ENCODE results near the gene DNASE2B.
"Not testable (repeated sequence)": the region's sequence is repeated elsewhere in the genome, so short reads cannot be mapped to it uniquely, and the experiment has no call there.

DNASE2B gene

DNA sequence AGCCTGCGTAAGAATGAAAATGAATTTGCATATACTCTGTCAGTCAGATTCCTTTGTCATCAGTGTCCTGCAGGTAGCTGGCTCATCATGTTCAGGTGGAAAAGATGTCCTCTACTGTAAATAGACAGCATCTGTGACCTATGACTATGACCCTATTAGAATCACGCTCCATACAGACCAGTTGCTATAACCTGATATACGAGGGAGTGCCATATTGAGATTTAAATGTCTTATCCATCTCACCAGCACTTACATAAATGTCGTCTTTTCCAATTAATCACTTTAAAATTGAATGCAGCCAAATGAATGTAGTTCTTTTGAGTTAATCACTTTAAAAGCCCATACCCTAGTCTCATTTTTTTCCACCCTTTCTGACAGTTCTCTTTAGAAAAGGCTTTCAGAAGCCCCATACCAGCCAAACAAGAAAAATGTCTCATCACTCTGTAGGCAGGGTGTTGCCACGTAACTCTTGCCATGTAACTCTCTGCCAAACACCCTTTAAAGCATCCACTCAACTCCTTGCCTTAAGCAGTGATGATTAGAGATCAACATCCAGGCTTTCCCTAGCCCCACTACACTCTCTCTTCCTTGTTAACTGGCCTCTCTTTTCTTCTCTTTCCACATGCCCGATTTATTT, 26.3 kb downstream of the DNASE2B start:
- DNase-seq, result no peak

DNA sequence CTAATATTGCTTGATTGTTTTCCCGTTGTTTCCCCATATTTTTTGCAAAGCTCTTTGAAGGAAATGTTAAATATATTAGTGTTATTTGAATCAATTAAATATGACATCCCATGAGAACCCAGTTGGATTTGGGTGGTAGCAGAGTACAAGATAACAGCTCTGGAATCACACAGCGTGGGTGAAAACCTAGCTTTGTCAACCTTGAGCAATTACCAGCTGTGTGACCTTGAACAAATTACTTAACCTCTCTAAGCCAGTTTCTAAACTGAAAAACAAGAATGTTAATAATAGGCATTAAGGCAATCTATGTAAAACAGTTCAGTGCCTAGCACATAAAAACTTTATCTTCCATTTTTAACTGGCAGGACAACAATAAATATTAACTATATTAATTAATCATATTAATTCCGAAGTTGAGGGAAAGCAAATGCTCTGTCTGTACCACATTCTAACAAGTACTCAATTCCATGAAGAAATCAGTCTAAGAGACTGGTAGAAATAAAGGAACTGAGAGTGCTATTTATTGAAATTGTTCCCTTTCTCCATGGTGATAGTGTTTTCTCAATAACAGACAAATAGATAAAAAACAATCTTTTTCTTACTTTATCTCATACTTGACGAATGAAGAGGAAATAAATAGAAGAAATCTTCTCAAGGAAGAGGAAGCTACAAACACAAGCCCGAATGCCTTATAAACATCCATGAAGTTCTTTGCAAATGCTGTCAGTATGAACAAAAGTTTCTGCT, 27.0 kb downstream of the DNASE2B start:
- DNase-seq, result no peak

DNA sequence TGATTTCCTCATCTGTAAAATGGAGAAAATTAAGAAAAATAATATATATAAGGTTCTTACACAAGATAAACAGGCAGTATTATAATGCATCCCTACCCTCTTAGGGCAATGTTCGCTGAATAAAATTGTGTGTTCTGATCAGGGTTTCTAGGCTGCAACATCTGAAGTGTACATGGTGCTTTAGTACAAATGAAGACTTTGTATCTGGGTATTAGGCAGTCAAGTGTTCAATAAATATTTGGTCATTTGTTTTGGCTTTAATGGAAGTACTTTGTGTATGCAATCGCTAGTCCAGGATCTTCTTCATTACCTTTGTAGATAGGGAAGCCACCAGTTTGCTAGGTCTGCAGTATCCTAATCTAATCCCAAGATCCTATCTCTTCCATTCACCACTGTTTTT, 28.1 kb downstream of the DNASE2B start:
- no peak for DNase-seq

DNA sequence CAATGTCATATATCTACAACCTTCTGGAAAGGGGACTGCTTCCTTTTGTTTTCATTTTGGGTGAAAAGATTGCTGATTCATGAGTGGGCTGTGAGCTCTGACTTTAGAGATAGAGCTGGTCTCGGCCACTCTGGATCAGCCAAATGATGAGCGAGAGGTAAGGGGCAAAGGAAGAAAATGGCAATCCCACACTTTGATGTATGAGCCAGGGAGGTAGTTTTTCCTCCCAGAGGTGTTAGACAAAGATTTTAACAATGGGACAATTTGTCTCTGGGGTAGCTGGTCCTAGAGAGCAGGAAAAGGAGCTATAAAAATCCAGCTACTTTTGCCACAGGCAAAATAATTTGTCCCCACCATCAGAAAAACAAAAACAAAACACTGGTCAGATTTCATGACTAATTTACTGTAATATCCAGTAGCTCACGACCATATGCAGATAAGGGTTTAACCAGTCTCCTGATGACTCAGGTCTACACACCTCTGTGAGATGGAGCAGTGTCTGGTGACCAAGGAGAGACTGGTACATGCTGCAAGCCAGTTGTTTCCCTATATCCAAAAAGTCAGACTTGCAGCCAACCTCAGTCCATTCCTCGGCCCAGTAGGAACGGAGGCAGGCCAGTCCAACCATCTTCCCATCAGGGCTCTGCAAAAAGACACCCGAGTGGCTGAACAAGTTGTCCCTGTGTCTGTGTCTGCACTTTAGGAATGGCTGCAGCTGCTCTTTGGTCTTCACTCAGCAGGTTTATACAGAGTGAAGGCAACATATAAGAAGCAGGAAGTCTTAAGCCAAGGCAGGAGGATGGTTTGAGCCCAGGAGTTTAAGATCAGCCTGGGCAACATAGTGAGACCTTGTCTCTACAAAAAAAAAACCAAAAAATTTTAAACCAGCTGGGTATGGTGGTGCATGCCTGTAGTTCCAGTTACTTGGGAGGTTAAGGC, 29.2 kb downstream of the DNASE2B start:
- DNase-seq, result no peak

DNA sequence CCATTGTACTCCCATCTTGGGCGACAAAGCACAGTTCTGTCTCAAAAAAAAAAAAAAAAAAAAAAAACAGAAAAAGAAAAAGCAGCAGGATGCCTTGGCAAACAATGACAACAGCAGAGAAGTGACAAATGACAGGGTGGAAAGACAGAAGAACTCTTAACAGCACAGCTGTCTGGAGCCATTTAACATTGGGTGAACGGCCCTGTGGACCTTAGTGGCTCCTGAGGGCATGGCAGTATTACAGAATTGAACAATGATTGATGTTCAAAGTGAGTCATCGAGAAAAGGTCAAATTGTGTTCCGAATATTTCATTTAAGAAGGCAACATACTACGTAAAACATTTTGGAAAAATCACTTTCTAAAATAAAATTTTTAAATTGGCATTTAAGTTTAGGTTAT, 30.0 kb downstream of the DNASE2B start:
- DNase-seq, result no peak

DNA sequence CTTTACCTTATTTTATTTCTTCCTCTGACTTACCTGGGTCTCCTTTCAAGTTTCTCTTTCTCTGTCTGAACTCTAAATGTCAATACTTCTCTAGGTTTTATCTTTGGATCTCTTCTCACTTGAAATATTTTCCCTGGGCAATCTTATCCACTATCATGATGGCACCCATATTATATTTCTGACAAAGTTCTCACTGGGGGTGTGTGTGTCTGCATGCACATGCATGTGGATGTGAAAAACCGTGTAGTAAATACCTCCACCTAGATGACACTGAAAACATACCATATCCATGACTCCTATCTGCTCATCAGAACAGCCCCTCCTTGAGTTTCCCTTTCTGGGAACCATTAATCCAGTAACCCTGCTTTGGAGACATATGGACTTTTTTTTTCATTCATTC, 30.9 kb downstream of the DNASE2B start:
- no peak for DNase-seq

DNA sequence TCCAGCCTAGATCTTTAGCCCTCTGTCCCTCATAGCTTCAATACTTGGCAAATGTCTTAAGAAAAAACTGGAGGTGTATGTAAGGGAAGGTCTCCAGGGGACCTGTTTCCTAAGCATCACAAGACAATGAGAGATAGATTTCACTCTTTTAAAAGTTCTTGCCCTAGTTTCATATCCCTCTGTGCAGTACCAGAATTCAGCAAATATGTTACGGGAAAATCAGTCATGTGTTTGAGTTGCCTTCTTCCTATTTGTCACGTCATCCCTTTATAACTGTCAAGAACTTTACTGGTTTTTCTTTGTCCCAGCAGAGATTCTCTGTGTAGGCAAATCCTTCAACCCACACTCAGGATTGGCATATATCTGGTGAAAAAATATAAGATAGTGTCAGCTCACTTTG, 32.3 kb downstream of the DNASE2B start:
- DNase-seq, result no peak

DNA sequence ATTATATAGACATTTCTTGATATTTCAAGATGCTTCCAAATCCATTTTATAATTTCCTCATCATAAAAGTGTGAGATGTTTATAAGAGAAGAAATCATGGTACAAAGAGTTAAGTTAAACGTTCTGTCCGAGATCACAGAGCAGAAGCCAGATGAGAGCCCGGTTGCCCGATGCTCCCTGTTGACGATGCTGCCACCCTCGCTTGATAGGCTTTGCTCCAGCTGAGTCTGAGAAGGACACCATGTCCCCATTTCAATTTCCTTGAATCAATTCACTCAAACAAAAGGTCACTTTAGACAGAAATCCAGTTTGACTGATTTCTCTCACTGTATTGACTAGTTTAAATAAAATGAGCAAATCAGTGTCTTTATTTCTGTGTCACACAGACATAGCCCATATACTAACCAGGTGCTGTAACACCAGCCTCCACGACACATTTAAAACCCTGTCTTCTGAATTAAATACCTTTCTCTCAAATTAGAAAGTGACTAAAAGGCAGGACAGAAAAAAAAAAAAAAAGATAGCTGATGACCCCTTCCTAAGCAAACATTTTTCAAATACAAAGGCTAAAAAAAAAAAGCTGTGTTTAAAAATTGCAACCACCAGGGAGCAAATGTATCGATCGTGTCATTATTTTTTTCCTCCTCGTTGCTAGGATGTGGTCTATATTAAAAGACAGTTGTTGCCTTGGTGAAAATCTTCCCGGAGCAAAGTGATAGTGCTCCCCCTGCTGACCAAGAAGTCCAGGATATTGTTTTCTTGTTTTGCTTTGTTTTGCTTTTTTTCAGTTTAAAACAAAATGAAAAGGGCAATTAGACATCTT, 35.2 kb downstream of the DNASE2B start:
- no peak for DNase-seq

DNA sequence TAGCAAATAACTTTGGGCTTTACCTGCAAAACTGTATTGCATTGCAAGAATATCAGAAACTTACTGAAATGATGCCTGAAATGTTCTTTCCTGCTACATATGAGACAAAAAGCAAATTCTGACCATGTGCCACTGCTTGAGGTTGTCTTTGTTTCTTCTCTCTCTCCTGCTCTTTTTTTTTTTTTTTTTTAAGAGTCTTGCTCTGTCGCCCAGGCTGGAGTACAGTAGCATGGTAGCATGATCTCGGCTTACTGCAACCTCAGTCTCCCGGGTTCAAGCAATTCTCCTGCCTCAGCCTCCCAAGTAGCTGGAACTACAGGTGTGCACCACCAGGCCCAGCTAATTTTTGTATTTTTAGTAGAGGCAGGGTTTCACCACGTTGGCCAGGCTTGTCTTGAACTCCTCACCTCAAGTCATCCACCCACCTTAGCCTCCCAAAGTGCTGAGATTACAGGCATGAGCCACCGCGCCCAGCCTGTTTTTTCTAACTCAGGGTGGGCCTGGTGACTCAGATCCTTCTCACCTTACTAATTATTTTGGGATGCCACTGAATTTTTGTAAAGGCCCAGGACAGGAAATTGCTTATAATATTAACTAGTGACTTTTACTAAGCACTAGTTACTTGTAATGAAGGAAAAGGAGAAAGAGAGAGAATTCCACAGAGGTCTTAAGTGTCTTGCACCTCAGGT, 35.9 kb downstream of the DNASE2B start:
- no peak for DNase-seq

DNA sequence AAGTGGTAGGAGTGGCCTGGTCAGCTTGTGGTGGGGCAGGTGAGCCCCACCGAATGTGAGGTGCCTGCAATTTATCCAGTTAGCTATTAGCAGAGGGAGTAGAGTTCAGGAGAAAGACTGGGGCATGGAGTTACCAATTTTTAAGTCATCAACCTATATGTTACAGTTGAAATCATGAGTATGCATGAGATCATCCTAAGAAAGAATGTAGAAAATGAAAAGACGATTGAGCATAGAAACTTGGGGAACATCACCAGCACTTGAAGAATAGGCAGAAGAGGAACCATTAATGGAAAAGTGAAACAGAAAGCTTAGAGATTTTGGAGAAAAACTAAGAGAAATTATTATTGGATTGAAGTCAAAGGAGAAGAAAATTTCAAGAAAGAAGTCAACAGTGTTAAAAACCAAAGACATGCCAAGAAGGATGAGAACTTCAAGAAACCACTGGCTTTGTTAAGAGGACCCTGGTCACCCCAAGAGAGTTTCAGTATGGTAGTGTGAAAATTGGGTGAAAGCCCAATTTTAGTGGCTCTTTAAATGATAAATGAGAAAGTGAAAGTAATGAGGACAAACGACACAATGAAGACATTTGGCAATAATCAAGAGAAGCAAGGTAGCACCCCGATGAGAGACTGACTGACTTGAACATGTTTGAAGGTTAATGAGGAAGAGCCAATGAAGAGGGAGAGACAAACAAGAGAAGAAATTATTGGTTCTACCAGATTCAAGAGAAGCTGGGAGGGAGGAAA, 36.7 kb downstream of the DNASE2B start:
- DNase-seq, result no peak

DNA sequence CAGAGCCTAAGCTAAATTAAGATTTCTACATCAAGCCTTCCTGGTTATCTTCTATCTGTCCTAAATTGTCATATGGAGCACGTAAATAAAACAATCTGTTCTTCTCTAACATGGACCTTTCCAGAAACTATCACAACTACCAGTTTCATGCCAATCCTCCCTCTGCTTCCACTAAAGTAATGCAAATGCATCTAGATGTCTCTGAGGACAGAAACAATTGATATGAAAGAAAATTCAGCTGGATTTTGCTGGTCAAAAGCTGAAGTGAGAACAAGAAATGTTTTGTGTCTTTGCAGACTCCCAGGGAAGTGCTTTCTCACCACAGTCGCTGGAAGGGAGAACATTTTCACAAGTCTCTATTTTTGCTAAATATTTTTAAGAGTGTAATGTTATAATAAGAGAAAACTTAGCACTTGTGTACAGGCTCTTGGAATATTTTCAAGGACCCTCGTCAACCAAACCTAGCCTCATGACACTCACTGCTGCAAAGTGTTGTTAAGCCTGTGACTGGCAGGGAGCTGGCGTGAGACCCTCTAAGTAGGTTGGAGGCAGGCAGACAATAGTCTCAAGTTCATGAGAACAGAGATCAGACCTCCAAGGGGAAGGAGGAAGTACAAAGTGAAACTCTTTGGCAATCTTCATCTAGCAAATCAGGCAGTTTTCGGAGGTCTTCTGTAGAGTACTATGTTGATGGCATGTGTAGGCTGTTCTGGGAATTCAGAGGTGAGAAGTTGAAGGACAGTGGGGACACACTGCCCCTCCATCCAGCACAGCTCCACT, 38.8 kb downstream of the DNASE2B start:
- DNase-seq, result no peak

DNA sequence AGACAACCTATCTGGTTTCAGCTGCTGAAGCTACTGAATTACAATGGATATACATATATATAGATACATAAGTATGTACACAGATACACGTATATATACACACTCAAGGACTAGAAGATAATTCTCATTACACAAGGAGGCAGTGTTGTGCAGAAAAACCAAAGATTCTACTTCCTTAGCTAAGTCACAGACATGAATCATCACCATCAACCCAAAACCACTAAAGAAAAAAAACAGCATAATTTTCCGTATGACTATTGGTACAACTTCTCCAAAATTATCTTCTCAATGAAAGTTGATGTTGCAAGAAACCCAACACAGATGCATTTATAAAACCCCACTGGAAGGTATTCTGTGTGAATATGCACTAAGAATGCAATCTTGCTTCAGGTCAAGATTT, 44.0 kb downstream of the DNASE2B start:
- DNase-seq, result no peak

DNA sequence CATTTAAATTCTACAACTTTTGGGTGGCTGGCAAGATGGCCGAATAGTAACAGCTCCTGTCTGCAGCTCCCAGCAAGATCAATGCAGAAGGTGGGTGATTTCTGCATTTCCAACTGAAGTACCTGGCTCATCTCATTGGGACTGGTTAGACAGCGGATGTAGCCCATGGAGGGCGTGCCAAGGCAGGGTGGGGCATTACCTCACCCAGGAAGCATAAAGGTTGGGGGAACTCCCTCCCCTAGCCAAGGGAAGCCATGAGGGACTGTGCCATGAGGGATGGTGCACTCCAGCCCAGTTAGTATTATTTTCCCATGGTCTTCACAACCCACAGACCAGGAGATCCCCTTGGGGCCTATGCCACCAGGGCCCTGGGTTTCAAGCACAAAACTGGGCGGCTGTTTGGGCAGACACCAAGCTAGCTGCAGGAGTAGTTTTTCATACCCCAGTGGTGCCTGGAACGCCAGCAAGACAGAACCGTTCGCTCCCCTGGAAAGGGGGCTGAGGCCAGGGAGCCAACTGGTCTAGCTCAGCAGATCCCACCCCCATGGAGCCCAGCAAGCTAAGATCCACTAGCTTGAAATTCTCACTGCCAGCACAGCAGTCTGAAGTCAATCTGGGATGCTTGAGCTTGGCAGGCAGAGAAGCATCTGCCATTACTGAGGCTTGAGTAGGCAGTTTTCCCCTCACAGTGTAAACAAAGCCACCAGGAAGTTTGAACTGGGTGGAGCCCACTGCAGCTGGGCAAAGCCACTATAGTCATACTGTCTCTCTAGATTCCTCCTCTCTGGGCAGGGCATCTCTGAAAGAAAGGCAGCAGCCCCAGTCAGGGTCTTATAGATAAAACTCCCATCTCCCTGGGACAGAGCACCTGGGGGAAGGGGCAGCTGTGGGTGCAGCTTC, 44.7 kb downstream of the DNASE2B start:
- not testable (repeated sequence) for DNase-seq

DNA sequence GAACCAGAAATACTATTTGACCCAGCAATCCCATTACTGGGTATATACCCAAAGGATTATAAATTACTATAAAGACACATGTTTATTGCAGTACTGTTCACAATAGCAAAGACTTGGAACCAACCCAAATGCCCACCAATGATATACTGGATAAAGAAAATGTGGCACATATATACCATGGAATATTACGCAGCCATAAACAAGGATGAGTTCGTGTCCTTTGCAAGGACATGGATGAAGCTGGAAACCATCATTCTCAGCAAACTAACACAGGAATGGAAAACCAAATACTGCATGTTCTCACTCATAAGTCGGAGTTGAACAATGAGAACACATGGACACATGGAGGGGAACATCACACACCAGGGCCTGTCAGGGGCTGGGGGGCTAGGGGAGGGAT, 50.4 kb downstream of the DNASE2B start:
- DNase-seq, result not testable (repeated sequence)

DNA sequence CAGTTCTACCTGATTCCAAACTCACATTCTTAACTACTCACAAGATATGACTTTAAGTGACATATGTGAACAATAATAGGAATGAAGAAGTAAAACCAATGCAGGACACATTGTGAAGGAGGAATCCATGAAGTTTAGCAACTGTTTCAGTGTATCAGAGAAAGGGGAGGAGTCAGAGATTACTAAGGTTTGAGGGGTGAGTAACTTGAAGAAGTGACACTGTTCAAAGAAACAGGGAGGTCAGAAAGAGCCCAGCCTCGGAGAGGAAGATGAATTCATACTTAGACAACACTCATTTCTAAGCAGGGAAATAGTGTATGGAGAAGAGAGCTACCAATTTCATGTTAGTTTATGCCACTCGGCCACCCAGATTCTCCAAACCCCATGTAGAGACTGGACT, 52.6 kb downstream of the DNASE2B start:
- no peak for DNase-seq

DNA sequence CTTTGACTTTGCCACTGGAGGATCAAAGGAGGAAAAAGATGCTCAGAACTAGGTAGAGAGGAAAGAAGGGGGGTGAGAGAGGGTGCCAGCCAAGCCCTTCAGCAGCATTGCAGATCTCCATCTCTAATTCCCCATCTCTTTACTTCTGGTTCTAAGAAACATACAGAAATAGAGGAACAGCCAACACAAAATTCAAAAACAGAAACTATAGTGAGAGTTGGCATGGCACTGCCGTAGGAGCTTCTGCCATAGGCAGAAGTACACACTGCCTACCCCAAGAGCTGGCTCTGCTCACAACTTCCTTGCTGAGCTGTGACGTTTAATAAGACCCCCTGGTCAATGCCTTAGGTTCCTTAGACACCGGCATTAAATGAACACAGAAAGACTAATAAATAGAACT, 54.2 kb downstream of the DNASE2B start:
- DNase-seq, result no peak

DNA sequence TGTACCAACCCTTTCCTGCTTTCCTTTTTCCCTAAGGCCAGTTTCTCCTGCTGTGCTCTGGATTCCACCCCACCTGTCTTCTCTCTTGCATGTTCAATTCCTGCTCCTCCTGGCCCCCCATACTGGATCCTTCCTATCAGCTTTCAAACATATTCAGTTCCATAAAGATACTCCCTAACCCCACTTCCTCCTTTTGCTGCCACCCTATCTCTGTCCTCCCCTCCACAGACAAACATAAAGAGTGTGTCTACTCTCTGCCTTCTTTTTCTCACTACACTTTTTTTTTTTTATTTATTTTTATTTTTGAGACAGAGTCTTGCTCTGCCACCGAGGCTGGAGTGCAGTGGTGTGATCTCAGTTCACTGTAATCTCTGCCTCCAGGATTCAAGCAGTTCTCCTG, 63.8 kb downstream of the DNASE2B start:
- no peak for DNase-seq

Measured in NCI-H1048 (cell line).